ENCODE measurements around the gene CHST3. TPM values are rescaled to one million over a fixed set of nuclear protein-coding genes. Genes with fewer than 3 reads are reported as not detected.
"Not testable (repeated sequence)": the region's sequence is repeated elsewhere in the genome, so short reads cannot be mapped to it uniquely, and the experiment has no call there.

Gene CHST3
- total and polyA plus RNA-seq, 4 experiments from 2014 or later, result not detected

DNA sequence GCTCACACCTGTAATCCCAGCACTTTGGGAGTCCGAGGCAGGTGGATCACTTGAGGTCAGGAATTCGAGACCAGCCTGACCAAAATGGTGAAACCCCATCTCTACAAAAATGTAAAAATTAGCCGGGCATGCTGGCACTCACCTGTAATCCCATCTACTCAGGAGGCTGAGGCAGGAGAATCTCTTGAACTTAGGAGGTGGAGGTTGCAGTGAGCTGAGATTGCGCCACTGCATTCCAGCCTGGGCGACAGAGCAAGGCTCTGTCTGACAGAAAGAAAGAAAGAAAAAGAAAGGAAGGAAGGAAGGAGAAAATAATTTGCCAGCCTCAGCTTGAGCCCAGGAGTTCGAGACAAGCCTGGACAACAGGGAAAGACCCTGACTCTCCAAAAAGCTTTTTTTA, 24.7 kb downstream of the CHST3 start:
- H3K27me3 ChIP-seq (ENCODE audit: insufficient read depth, low read length); H3K36me3 Mint-ChIP-seq; H3K36me3 ChIP-seq (ENCODE audit: insufficient read depth, low read length); POLR2A ChIA-PET (ENCODE audit: partially characterized antibody); H3K27me3 Mint-ChIP-seq; H3K4me3 ChIP-seq (ENCODE audit: low read length in 2 of 2); H3K4me3 Mint-ChIP-seq; DNase-seq; intact Hi-C loops (cut with micrococcal nuclease); H3K27ac ChIP-seq (ENCODE audit: low read depth, low read length); H3K9me3 Mint-ChIP-seq; CTCF ChIA-PET (ENCODE audit: partially characterized antibody); H3K4me1 ChIP-seq (ENCODE audit: insufficient read depth, low read length); H3K9me3 ChIP-seq (ENCODE audit: control insufficient read depth in 1 of 2, low read length in 2 of 2); H3K4me1 Mint-ChIP-seq: not testable (repeated sequence)
- peak overlapping the region in 1 of 7 donors; percentile 40 for H3K27ac Mint-ChIP-seq

DNA sequence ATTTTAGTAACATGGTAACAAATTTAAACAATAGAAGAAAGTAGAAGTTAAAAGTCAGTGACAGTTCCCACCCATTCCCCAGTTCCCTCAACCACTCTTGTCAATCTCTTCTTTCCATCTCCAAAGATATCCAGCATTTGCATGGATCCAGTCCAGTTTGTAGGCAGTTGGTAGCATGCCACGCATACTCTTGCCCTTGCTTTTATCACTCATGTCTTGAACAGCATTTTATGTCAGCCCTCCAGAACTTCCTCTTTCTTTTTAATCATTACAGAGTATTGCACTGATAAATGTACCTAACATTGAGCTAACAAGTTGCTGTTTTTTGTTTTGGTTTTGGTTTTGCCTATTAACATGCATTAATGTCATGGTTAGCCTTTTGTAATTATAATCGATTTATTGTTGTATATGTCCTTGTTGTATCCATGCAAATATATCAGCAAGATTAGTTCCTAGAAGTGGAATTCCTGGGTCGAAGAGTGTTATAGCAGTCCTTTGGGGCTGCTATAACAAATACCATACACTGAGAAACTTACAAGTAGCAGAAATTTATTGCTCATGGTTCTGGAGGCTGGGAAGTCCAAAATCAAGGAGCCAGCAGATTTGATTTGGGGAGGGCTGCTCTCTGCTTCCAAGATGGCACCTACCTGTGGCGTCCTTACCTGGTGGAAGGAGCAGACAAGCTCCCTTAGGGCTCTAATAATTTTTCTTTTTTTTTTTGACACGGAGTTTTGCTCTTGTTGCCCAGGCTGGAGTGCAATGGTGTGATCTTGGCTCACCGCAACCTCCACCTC, 25.7 kb downstream of the CHST3 start:
- Mint-ChIP-seq H3K27ac (peak overlapping the region in 1 of 7 donors; percentile 62), H3K36me3 (no peaks in the 10 kb centered on the region), H3K4me1 (peaks cover 0 to 5% (median under 1%) of the 10 kb centered on the region in 4 donors), H3K4me3 (no peak overlapping the region), H3K9me3 (peaks cover 0 to 4% (median 0%) of the 10 kb centered on the region in 8 donors), H3K27me3 (peaks cover 3 to 7% of the 10 kb centered on the region in 2 donors)
- DNase-seq, result no peak
- Histone ChIP-seq H3K36me3 (ENCODE audit: insufficient read depth, low read length) (no peaks in the 10 kb centered on the region), H3K27me3 (ENCODE audit: insufficient read depth, low read length) (no peaks in the 10 kb centered on the region), H3K4me3 (ENCODE audit: low read length in 2 of 2) (no peak overlapping the region), H3K4me1 (ENCODE audit: insufficient read depth, low read length) (no peaks in the 10 kb centered on the region), H3K27ac (ENCODE audit: low read depth, low read length) (no peak overlapping the region), H3K9me3 (ENCODE audit: control insufficient read depth in 1 of 2, low read length in 2 of 2) (no peaks in the 10 kb centered on the region)
- intact Hi-C loops (cut with micrococcal nuclease), result no loop called here
- CTCF ChIA-PET (ENCODE audit: partially characterized antibody), result interaction anchor here (0.6 kb wide), 1 partner anchor 194 kb away, joined by 5 read pairs; no protein-coding TSS in a partner anchor
- POLR2A ChIA-PET (ENCODE audit: partially characterized antibody), result no interaction called here

DNA sequence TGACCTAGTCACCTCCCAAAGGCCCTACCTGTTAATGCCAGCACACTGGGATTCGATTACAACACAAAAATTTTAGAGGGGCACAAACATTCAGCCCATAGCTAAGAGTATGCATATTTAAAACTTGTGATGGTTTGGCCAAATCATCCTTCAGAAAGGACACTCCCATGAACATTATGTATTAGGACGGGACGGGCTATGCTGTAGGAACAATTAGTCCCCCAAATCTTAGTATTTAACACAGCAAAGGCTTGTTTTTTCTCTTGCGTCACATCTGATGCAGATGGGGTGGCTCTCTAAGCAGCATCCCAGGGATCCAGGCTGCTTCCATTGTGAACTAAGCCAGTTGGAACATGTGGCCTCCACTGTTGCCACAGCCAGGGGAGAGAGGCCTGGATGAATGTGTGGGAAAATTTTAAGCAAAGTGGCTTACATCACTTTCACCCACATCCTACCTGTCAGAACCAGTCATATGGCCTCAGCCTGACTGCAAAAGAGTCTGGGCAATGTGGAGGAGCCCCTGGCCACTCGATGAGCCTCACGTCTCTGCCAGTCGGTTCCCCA, 26.6 kb downstream of the CHST3 start:
- no peaks in the 10 kb centered on the region for H3K4me1 ChIP-seq (ENCODE audit: insufficient read depth, low read length)
- Mint-ChIP-seq H3K27me3 (peaks cover 3 to 7% of the 10 kb centered on the region in 2 donors), H3K36me3 (no peaks in the 10 kb centered on the region), H3K4me1 (peaks cover 0 to under 1% (median 0%) of the 10 kb centered on the region in 4 donors), H3K27ac (no peak overlapping the region), H3K9me3 (peaks cover 0 to 4% (median 0%) of the 10 kb centered on the region in 8 donors), H3K4me3 (no peak overlapping the region)
- CTCF ChIA-PET (ENCODE audit: partially characterized antibody), result interaction anchor here (0.6 kb wide), 1 partner anchor 195 kb away, joined by 5 read pairs; no protein-coding TSS in a partner anchor
- no peak overlapping the region for H3K4me3 ChIP-seq (ENCODE audit: low read length in 2 of 2)
- no peak overlapping the region for H3K27ac ChIP-seq (ENCODE audit: low read depth, low read length)
- H3K36me3 ChIP-seq (ENCODE audit: insufficient read depth, low read length), result no peaks in the 10 kb centered on the region
- POLR2A ChIA-PET (ENCODE audit: partially characterized antibody), result no interaction called here
- no peaks in the 10 kb centered on the region for H3K27me3 ChIP-seq (ENCODE audit: insufficient read depth, low read length)
- H3K9me3 ChIP-seq (ENCODE audit: control insufficient read depth in 1 of 2, low read length in 2 of 2), result no peaks in the 10 kb centered on the region
- no peak for DNase-seq
- intact Hi-C loops (cut with micrococcal nuclease), result no loop called here

DNA sequence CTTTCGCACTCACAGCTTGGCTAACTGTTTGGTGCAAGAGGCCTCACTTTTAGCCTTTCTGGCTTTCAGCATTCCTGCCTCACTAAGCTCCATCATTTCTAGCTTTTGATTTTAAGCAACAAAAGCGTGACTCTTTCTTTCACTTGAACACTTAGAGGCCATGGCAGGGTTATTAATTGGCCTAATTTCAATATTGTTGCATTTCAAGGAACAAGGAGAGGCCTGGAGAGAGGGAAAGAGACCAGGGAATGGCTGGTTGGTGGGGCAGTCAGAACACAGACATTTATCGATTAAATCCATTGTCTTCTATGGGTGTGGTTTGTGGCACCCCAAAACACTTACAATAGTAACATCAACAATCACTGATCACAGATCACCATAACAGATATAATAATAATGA, 31.3 kb downstream of the CHST3 start:
- H3K9me3 Mint-ChIP-seq, result no peaks in the 10 kb centered on the region
- POLR2A ChIA-PET (ENCODE audit: partially characterized antibody), result no interaction called here
- no peak overlapping the region for H3K27ac Mint-ChIP-seq
- CTCF ChIA-PET (ENCODE audit: partially characterized antibody), result interaction anchor here (1.4 kb wide), 1 partner anchor 99 kb away, joined by 4 read pairs; no protein-coding TSS in a partner anchor
- no peak for DNase-seq
- no peaks in the 10 kb centered on the region for H3K9me3 ChIP-seq (ENCODE audit: control insufficient read depth in 1 of 2, low read length in 2 of 2)
- no peak overlapping the region for H3K4me3 Mint-ChIP-seq
- no peaks in the 10 kb centered on the region for H3K4me1 ChIP-seq (ENCODE audit: insufficient read depth, low read length)
- intact Hi-C loops (cut with micrococcal nuclease), result no loop called here
- no peak overlapping the region for H3K4me3 ChIP-seq (ENCODE audit: low read length in 2 of 2)
- H3K36me3 Mint-ChIP-seq, result no peaks in the 10 kb centered on the region
- H3K27me3 ChIP-seq (ENCODE audit: insufficient read depth, low read length), result no peaks in the 10 kb centered on the region
- no peaks in the 10 kb centered on the region for H3K36me3 ChIP-seq (ENCODE audit: insufficient read depth, low read length)
- H3K4me1 Mint-ChIP-seq, result peaks cover 0 to 2% (median 0%) of the 10 kb centered on the region in 4 donors
- H3K27ac ChIP-seq (ENCODE audit: low read depth, low read length), result no peak overlapping the region
- peaks cover 2 to 3% of the 10 kb centered on the region in 2 donors for H3K27me3 Mint-ChIP-seq

DNA sequence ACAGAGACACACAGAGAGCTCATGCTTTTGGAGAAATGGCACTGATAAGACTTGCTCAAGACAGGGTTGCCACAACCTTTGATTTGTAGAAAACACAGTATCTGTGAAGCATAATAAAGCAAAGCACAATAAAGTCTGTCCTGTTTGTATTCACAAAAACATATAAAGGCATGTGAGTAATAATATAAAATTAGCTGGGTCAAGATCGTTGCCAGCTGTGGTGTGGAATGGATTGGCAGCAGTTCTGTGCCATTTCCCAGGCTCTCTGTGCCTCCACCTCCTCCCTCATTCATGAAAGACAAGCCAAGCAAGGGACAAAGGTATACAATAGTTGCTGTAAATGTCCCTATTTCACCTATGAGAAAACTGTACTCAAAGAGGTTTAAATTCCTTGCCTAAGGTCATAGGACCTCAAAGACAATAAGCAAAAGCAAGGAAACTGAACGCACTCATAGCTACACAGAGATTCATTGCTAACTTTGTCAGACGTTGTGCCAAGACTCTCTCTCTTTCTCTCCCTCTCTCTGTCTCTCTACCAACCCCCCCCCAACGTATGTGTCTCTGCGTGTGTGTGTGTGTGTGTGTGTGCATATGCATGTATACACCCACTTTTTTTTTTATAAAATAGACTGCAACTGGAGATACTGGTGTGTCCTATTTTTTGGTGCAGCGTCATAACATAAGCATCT, 31.8 kb downstream of the CHST3 start:
- Mint-ChIP-seq H3K36me3 (no peaks in the 10 kb centered on the region), H3K27me3 (peaks cover 2 to 3% of the 10 kb centered on the region in 2 donors), H3K4me3 (no peak overlapping the region), H3K9me3 (no peaks in the 10 kb centered on the region), H3K4me1 (peaks cover 0 to 2% (median 0%) of the 10 kb centered on the region in 4 donors), H3K27ac (no peak overlapping the region)
- Histone ChIP-seq H3K27me3 (ENCODE audit: insufficient read depth, low read length) (no peaks in the 10 kb centered on the region), H3K36me3 (ENCODE audit: insufficient read depth, low read length) (no peaks in the 10 kb centered on the region), H3K4me3 (ENCODE audit: low read length in 2 of 2) (no peak overlapping the region), H3K4me1 (ENCODE audit: insufficient read depth, low read length) (no peaks in the 10 kb centered on the region), H3K27ac (ENCODE audit: low read depth, low read length) (no peak overlapping the region), H3K9me3 (ENCODE audit: control insufficient read depth in 1 of 2, low read length in 2 of 2) (no peaks in the 10 kb centered on the region)
- ChIA-PET POLR2A (ENCODE audit: partially characterized antibody) (no interaction called here), CTCF (ENCODE audit: partially characterized antibody) (interaction anchor here (1.4 kb wide), 1 partner anchor 99 kb away, joined by 4 read pairs; no protein-coding TSS in a partner anchor)
- DNase-seq, result no peak
- intact Hi-C loops (cut with micrococcal nuclease), result no loop called here

DNA sequence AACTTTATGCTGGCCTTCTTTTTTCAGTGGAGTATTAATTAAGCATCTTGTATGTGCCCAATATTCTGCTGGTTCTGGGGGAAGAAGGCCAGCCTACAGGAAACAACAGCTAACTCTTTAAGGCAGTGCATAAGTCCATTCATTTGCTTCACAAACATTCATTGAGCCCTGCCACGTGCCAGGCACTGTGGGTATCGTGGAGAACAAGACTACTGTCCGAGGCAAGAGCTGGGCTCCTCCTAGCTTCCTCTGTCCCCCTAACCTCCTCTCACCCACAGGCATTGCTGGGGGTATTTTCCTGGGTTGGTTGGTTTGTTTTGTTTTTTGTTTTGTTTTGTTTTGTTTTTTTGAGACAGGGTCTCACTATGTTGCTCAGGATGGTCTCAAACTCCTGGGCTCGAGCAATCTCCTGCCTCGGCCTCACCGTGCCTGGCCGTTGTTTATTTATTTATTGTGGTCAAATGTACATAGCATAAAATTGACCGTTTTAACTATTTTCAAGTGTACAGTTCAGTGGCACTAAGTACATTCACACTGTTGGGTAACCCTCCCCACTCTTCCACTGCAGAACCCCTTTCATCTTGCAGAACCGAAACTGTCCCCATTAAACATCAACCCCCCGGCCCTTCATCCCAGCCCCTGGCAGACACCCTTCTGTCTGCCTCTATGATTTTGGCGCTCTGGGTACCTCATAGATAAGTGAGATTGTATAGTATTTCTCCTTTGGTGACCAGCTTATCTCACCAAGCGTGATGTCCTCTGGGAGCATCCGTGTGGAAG, 32.6 kb downstream of the CHST3 start:
- no peaks in the 10 kb centered on the region for H3K27me3 ChIP-seq (ENCODE audit: insufficient read depth, low read length)
- H3K27ac Mint-ChIP-seq, result peak overlapping the region in 1 of 7 donors; percentile 32
- peaks cover 0 to 2% (median 0%) of the 10 kb centered on the region in 4 donors for H3K4me1 Mint-ChIP-seq

More for the DNA sequence above, 32.6 kb downstream of the CHST3 start:
- DNase-seq, result no peak
- Histone ChIP-seq H3K4me3 (ENCODE audit: low read length in 2 of 2) (no peak overlapping the region), H3K27ac (ENCODE audit: low read depth, low read length) (no peak overlapping the region), H3K4me1 (ENCODE audit: insufficient read depth, low read length) (no peaks in the 10 kb centered on the region), H3K36me3 (ENCODE audit: insufficient read depth, low read length) (no peaks in the 10 kb centered on the region), H3K9me3 (ENCODE audit: control insufficient read depth in 1 of 2, low read length in 2 of 2) (no peaks in the 10 kb centered on the region)
- ChIA-PET POLR2A (ENCODE audit: partially characterized antibody) (no interaction called here), CTCF (ENCODE audit: partially characterized antibody) (interaction anchor here (1.4 kb wide), 1 partner anchor 100 kb away, joined by 4 read pairs; no protein-coding TSS in a partner anchor)
- Mint-ChIP-seq H3K4me3 (no peak overlapping the region), H3K9me3 (no peaks in the 10 kb centered on the region), H3K27me3 (peaks cover 2 to 3% of the 10 kb centered on the region in 2 donors), H3K36me3 (no peaks in the 10 kb centered on the region)
- intact Hi-C loops (cut with micrococcal nuclease), result no loop called here

Data from CD4-positive, alpha-beta memory T cell (primary cell).